Measurements from ENCODE around the gene HMGA1.
A peak's percentile ranks its signal among the peaks of the same experiment; 100 is the strongest.
"Not testable (repeated sequence)": the region's sequence is repeated elsewhere in the genome, so short reads cannot be mapped to it uniquely, and the experiment has no call there.

The HMGA1 gene

GRCh38 chr6:34269132-34269531 is 32.5 kb downstream of the HMGA1 start:
- not testable (repeated sequence) for DNase-seq

- DNase-seq, result not testable (repeated sequence)
Observed at GRCh38 chr6:34269658-34270341, 33.1 kb downstream of the HMGA1 start.

- no peak for DNase-seq
Observed at GRCh38 chr6:34272013-34272926, 35.6 kb downstream of the HMGA1 start.

- peak; percentile 99 for DNase-seq
Observed at GRCh38 chr6:34273242-34273805, 36.7 kb downstream of the HMGA1 start.

GRCh38 chr6:34274129-34274528 is 37.5 kb downstream of the HMGA1 start:
- DNase-seq, result no peak

GRCh38 chr6:34275128-34275804 is 38.6 kb downstream of the HMGA1 start:
- no peak for DNase-seq

GRCh38 chr6:34276191-34276590 is 39.5 kb downstream of the HMGA1 start:
- DNase-seq, result no peak

GRCh38 chr6:34276881-34277762 is 40.4 kb downstream of the HMGA1 start:
- no peak for DNase-seq

- no peak for DNase-seq
Observed at GRCh38 chr6:34277763-34278112, 41.1 kb downstream of the HMGA1 start.

GRCh38 chr6:34278833-34279232 is 42.2 kb downstream of the HMGA1 start:
- DNase-seq, result no peak

- no peak for DNase-seq
Observed at GRCh38 chr6:34280216-34280615, 43.5 kb downstream of the HMGA1 start.

- no peak for DNase-seq
Observed at GRCh38 chr6:34281702-34282334, 45.1 kb downstream of the HMGA1 start.

GRCh38 chr6:34284563-34285447 is 48.1 kb downstream of the HMGA1 start:
- DNase-seq, result peak; percentile 100

GRCh38 chr6:34285448-34286164 is 48.9 kb downstream of the HMGA1 start:
- DNase-seq, result no peak

GRCh38 chr6:34288581-34288980 is 51.9 kb downstream of the HMGA1 start:
- no peak for DNase-seq

GRCh38 chr6:34289137-34289536 is 52.5 kb downstream of the HMGA1 start:
- DNase-seq, result no peak

GRCh38 chr6:34292954-34293353 is 56.3 kb downstream of the HMGA1 start:
- DNase-seq, result no peak

- no peak for DNase-seq
Observed at GRCh38 chr6:34295721-34296120, 59.0 kb downstream of the HMGA1 start.
